SH-SY5Y (cell line): Measurements from ENCODE around the gene UVRAG.

Experiments
- GATA2 ChIP-seq: IDR thresholded peaks from 2 replicates; pipeline ENCODE4 v1.6.1; 2011; ENCODE audit warnings: mild to moderate bottlenecking, low read depth, low read length
- GATA3 ChIP-seq: IDR thresholded peaks from 2 replicates; pipeline ENCODE4 v1.6.1; 2011; ENCODE audit warnings: low read depth, mild to moderate bottlenecking, low read length, moderate library complexity

The UVRAG gene

GRCh38 chr11:76161261-76161961 lies 346.4 kb downstream of the UVRAG start:
- peak; percentile 76 for TF ChIP-seq GATA2
- no peak for TF ChIP-seq GATA3

- no peak for TF ChIP-seq GATA3
- TF ChIP-seq GATA2: no peak
These were observed 347.6 kb downstream of the UVRAG start for GRCh38 chr11:76162336-76163288.

GRCh38 chr11:76163289-76163880 lies 348.4 kb downstream of the UVRAG start:
- TF ChIP-seq GATA2 (no peak), GATA3 (no peak)

GRCh38 chr11:76164081-76164480 lies 349.1 kb downstream of the UVRAG start:
- no peak for TF ChIP-seq GATA2
- TF ChIP-seq GATA3: no peak

- TF ChIP-seq GATA3 (no peak), GATA2 (no peak)
These were observed 350.1 kb downstream of the UVRAG start for GRCh38 chr11:76164861-76165751.

- TF ChIP-seq GATA2 (no peak), GATA3 (no peak)
These were observed 351.3 kb downstream of the UVRAG start for GRCh38 chr11:76166314-76166713.

GRCh38 chr11:76167590-76167989 lies 352.6 kb downstream of the UVRAG start:
- TF ChIP-seq GATA2: no peak
- no peak for TF ChIP-seq GATA3

GRCh38 chr11:76169473-76169896 lies 354.5 kb downstream of the UVRAG start:
- no peak for TF ChIP-seq GATA3
- no peak for TF ChIP-seq GATA2

GRCh38 chr11:76170468-76170867 lies 355.5 kb downstream of the UVRAG start:
- TF ChIP-seq GATA2 (no peak), GATA3 (no peak)

- TF ChIP-seq GATA3: no peak
- TF ChIP-seq GATA2: no peak
These were observed 357.6 kb downstream of the UVRAG start for GRCh38 chr11:76172583-76172982.

GRCh38 chr11:76173663-76174062 lies 358.7 kb downstream of the UVRAG start:
- TF ChIP-seq GATA2: no peak
- no peak for TF ChIP-seq GATA3

GRCh38 chr11:76174330-76174729 lies 359.3 kb downstream of the UVRAG start:
- TF ChIP-seq GATA3: no peak
- no peak for TF ChIP-seq GATA2

- no peak for TF ChIP-seq GATA3
These were observed 360.8 kb downstream of the UVRAG start for GRCh38 chr11:76175783-76176182.

- no peak for TF ChIP-seq GATA2
- TF ChIP-seq GATA3: no peak
These were observed 361.5 kb downstream of the UVRAG start for GRCh38 chr11:76176463-76176862.
